Activated T-cell treated with anti-CD3 and anti-CD28 coated beads, Interleukin-2, amount 50 U/mL, for 48 hours (primary cell): ENCODE measurements around the gene ENOX1.
"Not testable (repeated sequence)": the region's sequence is repeated elsewhere in the genome, so short reads cannot be mapped to it uniquely, and the experiment has no call there.

Experiments used
- DNase-seq, 2 experiments: peaks; one replicate each; pipeline ENCODE4 v3.0.0-alpha.2; 2020

The ENOX1 gene

GRCh38 chr13:43370842-43371241 lies 415.9 kb downstream of the ENOX1 start:
- DNase-seq, result no peak

- DNase-seq, result no peak
Observed at GRCh38 chr13:43369319-43369718, 417.5 kb downstream of the ENOX1 start.

- DNase-seq, result no peak
Observed at GRCh38 chr13:43368003-43368402, 418.8 kb downstream of the ENOX1 start.

- DNase-seq, result no peak
Observed at GRCh38 chr13:43365039-43365344, 421.8 kb downstream of the ENOX1 start.

GRCh38 chr13:43364210-43365038 lies 422.3 kb downstream of the ENOX1 start:
- DNase-seq, result no peak

GRCh38 chr13:43363156-43363953 lies 423.4 kb downstream of the ENOX1 start:
- no peak for DNase-seq

- no peak for DNase-seq
Observed at GRCh38 chr13:43362556-43362955, 424.2 kb downstream of the ENOX1 start.

GRCh38 chr13:43360892-43361610 lies 425.7 kb downstream of the ENOX1 start:
- no peak for DNase-seq

GRCh38 chr13:43360171-43360570 lies 426.6 kb downstream of the ENOX1 start:
- no peak for DNase-seq

GRCh38 chr13:43359536-43359935 lies 427.2 kb downstream of the ENOX1 start:
- DNase-seq, result no peak

- DNase-seq, result no peak
Observed at GRCh38 chr13:43357564-43357963, 429.2 kb downstream of the ENOX1 start.

GRCh38 chr13:43356567-43356966 lies 430.2 kb downstream of the ENOX1 start:
- DNase-seq, result no peak

- DNase-seq, result no peak
Observed at GRCh38 chr13:43355774-43356173, 431.0 kb downstream of the ENOX1 start.

- no peak for DNase-seq
Observed at GRCh38 chr13:43354153-43354945, 432.4 kb downstream of the ENOX1 start.

GRCh38 chr13:43353631-43354030 lies 433.1 kb downstream of the ENOX1 start:
- DNase-seq, result no peak

GRCh38 chr13:43351612-43352011 lies 435.2 kb downstream of the ENOX1 start:
- DNase-seq, result not testable (repeated sequence)

- DNase-seq, result no peak
Observed at GRCh38 chr13:43348397-43348796, 438.4 kb downstream of the ENOX1 start.

- DNase-seq, result no peak
Observed at GRCh38 chr13:43347877-43348276, 438.9 kb downstream of the ENOX1 start.

- no peak for DNase-seq
Observed at GRCh38 chr13:43346427-43346826, 440.3 kb downstream of the ENOX1 start.

- no peak for DNase-seq
Observed at GRCh38 chr13:43343645-43344044, 443.1 kb downstream of the ENOX1 start.

GRCh38 chr13:43339805-43340550 lies 446.8 kb downstream of the ENOX1 start:
- no peak for DNase-seq
